Skeletal muscle cell (primary cell): ENCODE data around the gene PRKCA.

Experiments used
- DNase-seq: peaks from one replicate; pipeline ENCODE4 v3.0.0-alpha.2; 2010; ENCODE audit warnings: low read depth
- H3K4me3 ChIP-seq: 2 replicates; pipeline ENCODE4 v1.5.1; 2011; ENCODE audit warnings: low read depth, mild to moderate bottlenecking, control low read depth, low read length, moderate library complexity

The PRKCA gene

DNA sequence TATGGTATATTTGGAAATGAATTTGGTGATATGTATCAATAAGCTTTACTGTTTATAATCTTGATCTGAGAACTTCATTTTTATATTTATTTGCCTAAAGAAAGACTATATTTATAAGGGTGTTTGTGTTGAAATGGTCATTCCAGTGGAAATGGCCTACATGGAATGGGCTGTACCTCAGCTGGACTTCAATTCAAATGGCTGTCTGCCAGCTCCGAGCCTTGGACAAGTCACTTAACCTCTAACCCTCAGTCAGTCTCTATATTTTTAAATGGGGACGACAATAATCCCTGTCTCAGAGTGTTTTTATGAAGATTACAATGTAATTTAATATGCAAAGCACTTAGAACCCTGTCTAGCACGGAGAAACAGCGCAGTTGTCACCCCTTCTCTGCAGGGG is 271.7 kb downstream of the PRKCA start:
- no peak for DNase-seq
- no peak overlapping the region for H3K4me3 ChIP-seq

DNA sequence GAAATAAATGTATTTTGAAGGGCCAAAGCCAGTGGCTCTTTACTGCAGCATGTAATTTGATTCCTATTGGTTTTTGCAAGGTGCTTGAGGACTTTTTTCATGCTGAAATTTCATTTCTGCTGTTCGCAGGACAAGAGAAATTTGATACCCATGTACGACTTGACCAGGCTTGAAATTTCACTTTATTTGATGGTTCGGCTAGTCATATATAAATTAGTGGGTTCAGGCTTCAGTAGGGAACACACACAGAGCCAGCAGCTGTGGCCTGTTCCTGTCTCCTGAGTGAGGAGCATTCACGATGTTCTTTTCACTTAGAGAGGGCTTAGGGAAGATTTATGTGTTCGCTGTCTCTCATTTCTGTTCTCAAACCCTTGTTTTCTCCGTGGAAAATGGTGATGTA is 274.1 kb downstream of the PRKCA start:
- no peak overlapping the region for H3K4me3 ChIP-seq
- DNase-seq = no peak

DNA sequence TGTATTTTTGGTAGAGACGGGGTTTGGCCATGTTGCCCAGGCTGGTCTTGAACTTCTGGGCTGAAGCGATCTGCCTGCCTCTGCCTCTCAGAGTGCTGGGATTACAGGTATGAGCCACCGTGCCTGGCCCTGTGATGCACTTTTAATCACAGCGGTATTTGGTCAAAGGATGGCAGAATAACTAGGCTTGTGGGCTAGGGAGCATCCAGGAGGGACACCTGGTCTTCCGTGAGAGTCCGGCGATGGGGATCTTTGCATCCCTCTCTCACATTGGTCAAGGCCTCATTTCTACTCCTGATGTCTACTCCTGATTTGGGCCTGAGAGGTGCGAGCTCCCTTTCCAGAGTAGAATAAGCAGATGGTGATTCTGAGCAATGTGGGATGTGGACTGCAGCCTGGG is 274.6 kb downstream of the PRKCA start:
- DNase-seq = no peak
- no peak overlapping the region for H3K4me3 ChIP-seq

DNA sequence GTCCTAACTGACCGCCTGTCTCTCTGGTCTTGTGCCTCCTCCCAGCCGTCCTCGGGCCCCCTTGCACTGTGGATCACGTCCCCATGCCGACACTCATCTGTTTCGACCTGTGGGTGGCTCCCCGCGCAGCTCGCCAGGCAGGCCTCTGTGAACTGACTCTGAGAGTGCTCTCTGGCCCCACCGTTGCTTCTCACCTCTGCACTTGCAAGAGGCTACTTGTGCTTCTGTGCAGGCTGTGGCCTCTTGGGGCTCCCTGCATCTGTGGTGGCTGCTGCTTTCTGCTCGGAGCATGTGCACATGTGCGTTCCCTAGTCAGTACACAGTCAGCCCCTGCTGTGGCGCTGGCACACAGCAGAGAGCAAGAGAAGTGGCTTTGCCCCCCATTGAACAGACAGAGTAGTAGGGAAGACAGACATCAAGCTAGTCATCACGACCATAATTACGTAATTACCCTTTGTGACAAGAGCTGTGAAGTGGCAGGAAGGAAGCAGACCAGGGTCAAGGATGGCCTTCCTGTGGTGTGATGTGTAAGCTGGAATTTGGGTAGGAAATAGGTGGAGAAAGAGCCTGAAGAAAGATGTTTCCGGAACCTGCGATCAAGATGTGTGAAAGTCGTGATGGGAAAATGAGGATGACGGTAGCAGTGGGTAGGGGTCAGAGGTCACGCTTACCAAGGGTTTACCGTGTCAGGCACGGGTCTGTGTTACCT is 276.5 kb downstream of the PRKCA start:
- H3K4me3 ChIP-seq = no peak overlapping the region
- DNase-seq = no peak

DNA sequence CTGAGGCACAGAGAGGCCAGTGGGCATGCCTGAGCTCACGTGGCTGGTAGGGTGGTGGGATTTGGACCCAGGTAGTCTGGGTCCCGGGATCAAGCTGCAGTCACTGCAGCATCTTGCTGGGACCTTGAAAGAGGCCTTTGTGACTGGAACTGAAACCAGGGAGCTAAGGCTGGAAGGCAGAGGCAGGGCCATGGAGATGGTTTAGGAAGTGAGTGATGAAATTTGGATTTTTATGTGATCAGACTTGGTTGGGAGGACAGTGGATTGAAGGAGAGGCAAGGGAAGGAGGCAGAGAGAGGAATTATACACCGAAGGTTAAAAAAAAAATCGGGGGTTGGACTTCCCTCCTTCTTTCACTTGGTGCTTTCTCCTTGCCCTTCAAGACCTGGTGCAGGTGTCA is 277.1 kb downstream of the PRKCA start:
- no peak overlapping the region for H3K4me3 ChIP-seq
- no peak for DNase-seq

DNA sequence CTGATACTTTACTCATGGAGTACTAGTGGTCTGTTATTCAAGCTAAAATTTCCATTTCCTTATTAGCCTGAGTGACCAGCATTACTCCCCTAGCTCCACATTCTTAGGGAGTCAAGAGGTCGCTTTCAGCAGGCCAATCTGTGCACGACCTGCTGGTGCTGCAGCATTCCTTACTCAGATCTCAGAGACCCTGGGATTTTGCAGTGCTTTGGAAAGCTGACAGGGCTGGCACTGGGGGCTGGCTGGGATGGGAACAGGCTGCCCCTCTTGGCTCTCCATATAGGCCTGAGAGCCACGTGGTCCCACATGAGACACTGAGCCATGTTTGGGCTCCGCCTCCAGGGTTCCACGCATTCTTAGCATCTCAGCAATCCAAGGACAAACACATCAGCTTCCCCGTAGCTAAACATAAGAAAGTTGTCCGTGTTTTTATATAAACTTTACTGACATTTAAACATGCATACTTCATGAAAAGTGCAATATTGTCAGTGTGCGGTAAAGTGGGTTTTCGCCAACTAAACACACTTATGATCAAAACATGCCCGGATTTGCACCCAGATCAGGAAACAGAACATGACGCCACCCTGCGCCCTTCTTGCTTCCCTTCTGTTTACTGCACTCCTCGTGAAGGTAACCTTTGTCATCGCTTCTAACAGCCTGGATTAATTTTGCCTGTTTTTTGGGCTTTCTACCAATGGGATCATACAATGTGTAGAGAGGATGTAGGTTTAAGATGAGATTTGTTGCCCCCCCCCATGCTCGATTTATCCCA is 278.0 kb downstream of the PRKCA start:
- H3K4me3 ChIP-seq = no peak overlapping the region
- DNase-seq = no peak

DNA sequence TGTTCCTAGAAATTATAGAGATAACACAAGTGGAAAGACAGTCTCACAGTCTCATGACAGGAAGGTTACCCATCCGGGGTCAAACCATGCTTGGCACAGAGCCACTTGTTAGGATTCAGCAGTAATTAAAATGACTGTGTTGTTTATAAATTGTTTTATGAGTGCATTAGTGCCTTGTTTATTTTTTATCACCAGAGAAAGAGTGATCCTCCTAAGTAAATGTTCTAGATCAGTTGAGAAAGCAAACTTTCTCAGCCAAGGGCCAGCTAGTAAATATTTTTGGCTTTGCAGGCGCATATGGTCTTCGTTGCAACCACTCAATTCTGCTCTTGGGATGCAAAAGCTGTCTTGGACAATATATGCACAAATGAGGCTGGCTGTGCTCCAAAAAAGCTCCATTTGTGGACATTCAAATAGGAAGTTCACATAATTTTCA is 278.6 kb downstream of the PRKCA start:
- DNase-seq = no peak
- H3K4me3 ChIP-seq = no peak overlapping the region

DNA sequence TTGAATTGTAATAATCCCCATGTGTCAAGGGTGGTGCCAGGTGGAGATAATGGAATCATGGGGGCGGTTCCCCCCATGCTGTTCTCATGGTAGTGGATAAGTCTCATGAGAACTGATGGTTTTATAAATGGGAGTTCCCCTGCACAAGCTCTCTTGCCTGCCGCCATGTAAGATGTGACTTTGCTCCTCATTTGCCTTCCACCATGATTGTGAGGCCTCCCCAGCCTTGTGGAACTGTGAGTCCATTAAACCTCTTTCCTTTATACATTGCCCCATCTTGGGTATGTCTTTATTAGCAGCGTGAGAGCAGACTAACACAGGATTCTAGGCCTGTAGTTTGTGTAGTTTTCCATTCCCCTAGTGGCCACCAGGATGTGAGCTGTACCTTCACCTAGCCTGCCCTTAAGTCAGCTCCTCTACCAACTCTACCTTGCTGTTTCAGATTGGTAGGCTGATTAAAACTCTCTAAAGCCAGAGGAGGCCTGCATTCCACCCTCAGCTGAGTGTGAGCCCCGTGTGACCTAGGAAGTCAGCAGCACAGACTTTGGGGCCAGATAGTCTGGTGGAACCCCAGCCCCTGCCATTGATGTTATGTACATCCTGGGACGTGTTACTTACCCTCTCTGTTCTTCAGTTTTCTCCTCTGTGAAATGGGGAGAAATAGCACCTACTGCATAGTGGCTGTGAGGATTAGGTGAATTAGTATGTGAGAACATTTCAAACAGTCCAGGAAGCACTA is 280.1 kb downstream of the PRKCA start:
- no peak overlapping the region for H3K4me3 ChIP-seq
- DNase-seq = no peak

DNA sequence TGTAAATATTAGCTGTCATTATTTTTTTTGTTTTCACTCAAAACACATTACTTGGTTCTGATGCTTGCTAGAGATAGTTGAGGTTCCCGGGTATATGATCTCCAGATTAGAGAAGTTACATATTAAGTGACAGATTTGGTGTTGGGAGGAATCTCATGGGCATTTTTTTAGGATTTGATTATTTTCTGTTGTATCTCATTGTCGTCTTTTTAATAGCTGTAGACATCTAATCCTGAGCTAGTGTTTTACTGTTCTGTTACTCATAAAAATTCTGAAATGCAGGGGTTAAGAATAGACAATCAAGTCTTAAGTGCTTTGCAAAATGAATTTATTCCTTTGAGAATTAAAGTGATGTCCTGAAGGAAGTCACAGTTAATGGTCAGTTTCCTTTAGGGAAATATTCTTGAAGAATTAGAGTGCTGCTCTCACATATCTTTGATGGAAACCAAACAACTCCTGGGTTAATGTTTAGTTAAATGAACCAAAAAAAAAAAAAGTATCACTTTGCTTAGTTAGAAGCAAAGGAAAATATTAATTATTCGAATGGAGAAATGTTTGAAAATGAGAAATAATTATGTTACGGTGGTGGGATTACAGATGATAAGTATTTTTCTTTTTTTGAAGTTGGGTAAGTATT is 280.8 kb downstream of the PRKCA start:
- DNase-seq = no peak
- H3K4me3 ChIP-seq = no peak overlapping the region

DNA sequence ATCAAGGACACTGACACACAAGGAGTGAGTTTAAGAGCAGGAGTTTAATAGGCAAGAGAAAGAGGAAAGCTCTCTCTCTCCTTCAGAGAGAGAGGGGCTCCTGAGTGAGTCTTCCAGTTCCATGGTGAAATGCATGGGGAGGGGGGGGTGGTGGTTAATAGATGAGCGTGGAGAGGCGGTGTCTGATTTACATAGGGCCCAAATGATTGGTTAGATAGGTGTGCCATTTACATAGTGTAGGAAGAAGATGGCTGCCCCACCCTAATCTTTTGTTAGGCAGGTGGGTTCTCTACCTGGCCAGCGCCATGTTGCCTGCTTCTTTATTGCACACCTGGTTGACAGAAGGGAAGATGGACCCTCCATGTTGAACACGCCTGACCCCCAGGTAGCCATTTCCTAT is 282.5 kb downstream of the PRKCA start:
- H3K4me3 ChIP-seq = no peak overlapping the region
- DNase-seq = no peak

DNA sequence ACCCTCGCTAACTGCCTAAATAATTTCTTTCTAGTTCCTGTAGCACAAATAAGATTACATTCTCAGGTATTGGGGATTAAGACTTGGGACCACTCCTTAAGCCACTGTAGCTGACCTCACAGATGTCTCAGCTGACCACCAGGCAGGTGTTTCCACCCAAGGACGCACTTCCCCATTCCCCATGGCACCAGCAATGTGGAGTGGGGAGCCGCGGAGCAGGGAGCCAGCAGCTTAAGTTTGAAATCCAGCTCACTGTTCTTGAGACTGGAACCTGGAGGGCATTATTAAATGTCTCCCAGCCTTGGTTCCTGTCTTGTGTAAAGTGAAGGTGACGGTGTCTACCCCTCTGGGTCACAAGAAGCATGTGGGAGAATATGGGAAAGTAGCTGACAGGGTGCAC is 283.1 kb downstream of the PRKCA start:
- no peak overlapping the region for H3K4me3 ChIP-seq
- no peak for DNase-seq

DNA sequence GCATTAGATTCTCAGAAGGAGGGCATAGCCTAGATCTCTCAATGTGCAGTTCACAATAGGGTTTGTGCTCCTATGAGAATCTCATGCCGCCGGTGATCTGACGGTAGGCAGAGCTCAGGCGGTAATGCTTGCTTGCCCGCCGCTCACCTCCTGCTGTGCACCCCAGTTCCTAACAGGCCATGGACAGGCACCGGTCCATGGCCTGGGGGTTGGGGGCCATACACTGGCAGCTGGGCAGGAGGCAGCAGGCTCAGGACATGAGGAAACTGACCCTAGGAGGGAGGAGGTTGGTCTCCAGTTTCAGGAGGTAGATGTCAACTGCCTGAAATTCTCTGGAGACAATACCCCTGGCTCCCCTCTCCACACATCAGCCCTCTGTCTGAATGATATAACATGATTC is 287.5 kb downstream of the PRKCA start:
- H3K4me3 ChIP-seq = no peak overlapping the region
- no peak for DNase-seq

DNA sequence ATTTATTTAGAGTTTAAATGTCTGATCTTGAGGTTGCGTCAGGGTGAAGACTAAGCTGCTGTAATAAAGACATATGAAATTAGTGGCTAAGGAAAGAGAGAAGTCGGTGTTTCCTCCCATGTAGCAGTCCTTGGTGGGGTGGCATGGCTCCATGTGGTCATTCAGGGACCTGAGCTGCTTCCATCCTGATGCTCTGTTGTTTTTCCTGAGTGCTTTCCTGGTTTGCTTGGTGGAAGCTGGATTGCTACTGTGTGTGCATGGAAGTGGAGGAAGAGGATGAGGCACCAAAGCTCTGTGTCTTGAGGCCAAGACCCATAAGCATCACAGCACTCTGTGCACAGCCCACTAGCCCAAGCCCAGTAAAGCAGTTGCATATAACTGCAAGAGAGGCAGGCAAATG is 290.7 kb downstream of the PRKCA start:
- DNase-seq = no peak
- H3K4me3 ChIP-seq = no peak overlapping the region

DNA sequence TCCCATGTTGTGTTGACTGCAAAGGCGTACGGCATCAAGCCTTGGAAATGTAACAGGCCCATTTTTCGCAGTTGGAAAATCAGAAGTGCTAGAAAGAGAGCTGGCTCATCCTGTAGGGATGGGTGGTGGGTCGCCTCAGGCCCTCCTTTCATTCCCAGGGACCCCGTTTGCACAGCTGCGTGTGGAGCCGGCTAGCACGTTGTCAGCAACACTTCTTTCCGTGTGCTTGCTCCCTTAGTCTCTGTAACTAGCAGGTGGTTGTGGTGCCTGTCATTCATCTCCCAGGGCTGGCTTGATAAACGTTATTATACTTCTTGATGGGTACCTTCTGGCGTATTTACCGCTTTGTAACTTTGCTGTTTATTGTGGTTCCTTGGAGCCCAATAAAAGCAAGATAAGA is 293.5 kb downstream of the PRKCA start:
- H3K4me3 ChIP-seq = no peak overlapping the region

DNA sequence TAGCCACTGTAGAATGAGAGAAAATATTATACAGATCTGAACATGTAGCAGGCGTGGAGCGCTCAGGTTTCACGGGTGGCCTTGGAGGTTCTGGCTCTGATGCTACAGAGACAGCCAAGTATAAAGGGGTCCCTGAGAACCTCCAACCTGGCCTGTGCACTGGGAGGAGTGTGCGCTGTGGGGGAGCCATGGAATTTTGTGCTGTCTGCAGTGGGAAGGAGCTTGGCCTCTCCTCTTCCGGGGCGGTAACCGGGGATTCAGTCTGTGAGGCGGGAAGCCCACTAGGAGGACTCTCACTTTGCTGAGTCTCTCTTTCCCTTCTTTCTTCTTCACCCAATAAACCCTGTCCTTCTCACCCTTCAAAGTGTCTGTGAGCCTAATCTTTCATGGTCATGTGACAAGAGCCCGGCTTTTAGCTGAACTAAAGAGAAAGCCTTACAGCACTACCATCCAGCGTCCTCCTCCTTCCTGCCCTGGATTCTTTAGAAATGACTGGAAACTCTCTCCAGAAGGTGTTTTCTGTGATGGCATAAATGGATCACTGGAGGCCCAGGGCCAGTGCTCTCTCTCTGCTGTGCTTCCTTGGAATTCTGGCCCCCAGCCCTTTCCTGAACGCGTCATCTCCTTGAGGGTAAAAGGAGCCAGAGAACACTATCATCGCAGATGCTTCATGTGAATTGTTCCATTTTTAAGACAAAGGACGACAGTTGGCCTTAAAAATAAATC is 300.4 kb downstream of the PRKCA start:
- H3K4me3 ChIP-seq = no peak overlapping the region
- DNase-seq = no peak

More for the DNA sequence above, 293.5 kb downstream of the PRKCA start:
- no peak for DNase-seq

DNA sequence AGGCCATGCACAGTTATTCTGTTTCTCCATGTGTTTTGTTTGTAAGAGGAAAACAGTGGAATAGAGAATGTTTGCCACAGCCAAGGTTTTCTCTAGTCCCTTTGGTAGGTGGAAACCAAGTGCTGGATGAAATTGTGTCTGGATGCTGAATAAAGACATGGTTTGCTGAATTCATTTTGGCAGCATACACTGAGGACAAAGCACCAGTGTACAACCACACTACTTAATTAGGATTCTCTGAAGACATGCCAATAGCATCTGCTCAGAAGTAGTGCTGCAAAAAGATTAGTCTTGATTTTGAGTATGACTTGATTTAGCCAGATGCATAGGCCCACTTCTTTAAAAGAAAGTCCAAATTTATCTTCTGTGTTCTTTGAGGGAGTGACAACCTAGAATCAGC is 302.0 kb downstream of the PRKCA start:
- no peak for DNase-seq
- no peak overlapping the region for H3K4me3 ChIP-seq

DNA sequence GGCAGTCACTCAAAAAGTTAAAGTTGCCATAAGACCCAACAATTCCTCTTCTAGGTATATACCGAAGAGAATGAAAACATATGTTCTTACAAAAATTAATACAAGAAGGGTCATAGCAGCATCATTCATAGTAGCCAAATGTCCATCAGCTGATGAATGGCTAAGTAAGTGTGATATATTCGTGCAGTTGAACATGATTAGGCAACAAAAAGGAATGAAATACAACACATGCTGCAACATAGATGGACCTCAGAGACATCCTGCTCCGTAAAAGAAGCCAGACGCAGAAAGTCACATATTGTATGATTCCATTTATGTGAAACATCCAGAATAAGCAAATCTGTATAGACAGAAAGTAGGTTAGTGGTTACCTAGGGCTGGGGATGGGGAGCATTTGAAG is 303.1 kb downstream of the PRKCA start:
- DNase-seq = no peak
- no peak overlapping the region for H3K4me3 ChIP-seq

DNA sequence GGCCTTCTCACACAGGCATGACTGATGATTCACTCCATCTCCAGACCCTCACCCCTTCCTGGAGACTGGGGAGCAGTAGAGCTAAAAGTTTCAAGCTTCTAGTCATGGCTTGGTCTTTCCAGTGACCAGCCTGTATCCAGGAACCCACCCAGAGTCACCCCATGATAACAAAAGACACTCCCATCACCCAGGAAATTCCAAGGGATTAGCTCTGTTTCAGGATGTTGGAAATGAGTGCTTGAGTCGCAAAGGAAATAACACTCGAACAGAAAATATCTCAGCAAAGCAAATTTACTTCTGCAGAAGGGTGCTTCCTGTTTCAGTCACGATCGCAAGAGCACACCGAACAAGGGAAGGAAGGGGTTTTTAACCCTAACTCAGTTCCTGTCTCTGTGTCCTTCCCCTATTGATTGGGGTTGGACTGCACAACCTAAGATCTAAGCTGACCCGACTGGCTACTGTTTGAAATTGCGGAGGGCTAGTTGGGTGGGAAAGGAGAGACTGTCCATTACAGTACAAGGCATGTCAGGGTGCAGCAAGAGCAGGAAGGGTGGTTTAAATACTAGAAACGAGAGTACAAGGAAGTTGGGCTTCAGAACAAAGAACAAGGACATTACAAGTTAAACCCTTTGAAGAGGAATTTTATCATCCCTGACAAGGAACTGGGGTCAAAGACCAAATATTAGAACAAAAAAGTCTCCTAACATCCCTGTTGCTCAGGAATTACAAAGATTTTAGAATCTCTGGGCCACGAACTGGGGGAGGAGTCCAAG is 308.1 kb downstream of the PRKCA start:
- DNase-seq = no peak
- no peak overlapping the region for H3K4me3 ChIP-seq

DNA sequence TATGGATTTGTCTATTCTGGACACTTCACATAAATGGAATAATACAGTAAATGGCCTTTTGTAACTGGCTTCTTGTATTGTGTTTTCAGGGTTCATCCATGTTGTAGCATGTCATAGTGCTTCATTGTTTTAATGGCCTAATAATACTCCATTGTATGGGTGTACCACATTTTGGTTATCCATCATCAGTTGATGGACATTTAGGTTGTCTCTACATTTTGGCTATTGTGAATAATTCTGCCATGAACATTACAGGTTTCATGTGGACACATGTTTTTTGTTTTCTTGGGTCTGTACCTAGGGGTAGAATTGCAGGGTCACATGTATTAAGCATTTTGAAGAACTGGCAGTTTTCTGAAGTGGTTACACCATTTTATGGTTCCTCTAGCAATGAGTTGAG is 309.0 kb downstream of the PRKCA start:
- no peak overlapping the region for H3K4me3 ChIP-seq
- no peak for DNase-seq
